Measurements from ENCODE around the gene FAM89A.

DNA sequence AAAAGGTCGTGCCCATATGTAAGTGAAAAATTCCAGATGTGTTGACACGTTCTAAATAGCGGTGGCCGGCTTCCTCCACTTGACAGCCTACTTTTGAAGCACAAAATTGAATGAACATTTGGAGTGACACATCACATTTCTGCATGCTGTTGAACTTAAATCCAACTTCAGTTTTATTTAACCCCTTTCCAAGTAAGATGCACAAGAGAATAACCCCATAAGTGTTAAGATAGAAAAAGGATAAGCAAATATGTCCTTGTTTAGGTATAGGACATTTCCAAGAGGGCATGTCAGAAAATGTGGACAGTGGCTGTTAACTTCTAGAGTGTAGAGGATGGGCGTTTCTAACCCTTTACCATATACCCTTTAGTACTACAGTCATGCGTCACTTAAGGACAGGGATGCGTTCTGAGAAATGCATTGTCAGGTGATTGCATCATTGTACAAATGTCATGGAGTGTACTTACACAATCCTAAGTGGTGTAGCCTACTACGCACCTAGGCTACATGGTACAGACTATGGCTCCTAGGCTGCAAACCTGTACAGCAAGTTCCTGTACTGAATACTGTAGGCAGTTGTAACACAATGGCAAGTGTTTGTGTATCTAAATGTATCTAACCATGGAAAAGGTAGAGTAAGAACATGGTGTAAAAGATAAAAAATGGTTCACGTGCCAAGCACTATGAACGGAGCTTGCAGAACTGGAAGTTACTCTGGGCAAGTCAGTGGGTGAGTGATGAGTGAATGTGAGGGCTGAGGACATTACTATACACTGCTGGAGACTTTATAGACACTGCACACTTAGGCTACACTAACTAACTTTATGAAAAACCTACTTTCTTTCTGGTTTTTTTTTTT lies 9.3 kb upstream of the FAM89A start:
- TF ChIP-seq, protein P1, sequence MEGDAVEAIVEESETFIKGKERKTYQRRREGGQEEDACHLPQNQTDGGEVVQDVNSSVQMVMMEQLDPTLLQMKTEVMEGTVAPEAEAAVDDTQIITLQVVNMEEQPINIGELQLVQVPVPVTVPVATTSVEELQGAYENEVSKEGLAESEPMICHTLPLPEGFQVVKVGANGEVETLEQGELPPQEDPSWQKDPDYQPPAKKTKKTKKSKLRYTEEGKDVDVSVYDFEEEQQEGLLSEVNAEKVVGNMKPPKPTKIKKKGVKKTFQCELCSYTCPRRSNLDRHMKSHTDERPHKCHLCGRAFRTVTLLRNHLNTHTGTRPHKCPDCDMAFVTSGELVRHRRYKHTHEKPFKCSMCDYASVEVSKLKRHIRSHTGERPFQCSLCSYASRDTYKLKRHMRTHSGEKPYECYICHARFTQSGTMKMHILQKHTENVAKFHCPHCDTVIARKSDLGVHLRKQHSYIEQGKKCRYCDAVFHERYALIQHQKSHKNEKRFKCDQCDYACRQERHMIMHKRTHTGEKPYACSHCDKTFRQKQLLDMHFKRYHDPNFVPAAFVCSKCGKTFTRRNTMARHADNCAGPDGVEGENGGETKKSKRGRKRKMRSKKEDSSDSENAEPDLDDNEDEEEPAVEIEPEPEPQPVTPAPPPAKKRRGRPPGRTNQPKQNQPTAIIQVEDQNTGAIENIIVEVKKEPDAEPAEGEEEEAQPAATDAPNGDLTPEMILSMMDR (IDR thresholded peaks at IDR 0.05 in 2 of 3, conservative IDR thresholded peaks at IDR 0.05 in 1 of 3; ENCODE audit: borderline replicate concordance in 1 of 3, insufficient read depth in 1 of 3, low read depth in 2 of 3, low read length in 2 of 3), result no peak
- TF ChIP-seq EZH2 (IDR thresholded peaks at IDR 0.05), result no peak
- TF ChIP-seq TCF7L2 (IDR thresholded peaks at IDR 0.05; ENCODE audit: borderline replicate concordance, extremely low read depth, insufficient read depth, insufficient read length), result no peak
- TF ChIP-seq CBX3 (IDR thresholded peaks at IDR 0.05; ENCODE audit: low read depth), result no peak
- no peak for TF ChIP-seq POLR2A (IDR thresholded peaks at IDR 0.05; ENCODE audit: borderline replicate concordance, extremely low read depth, insufficient read depth, insufficient read length)
- no peak for TF ChIP-seq POLR2AphosphoS5 (IDR thresholded peaks at IDR 0.05; ENCODE audit: low read depth, low read length)
- TF ChIP-seq RAD21 (IDR thresholded peaks at IDR 0.05; ENCODE audit: low read depth), result no peak
- no peak for TF ChIP-seq SIN3A (IDR thresholded peaks at IDR 0.05; ENCODE audit: low read depth)

All from HCT116 (cell line).